HUES64 (cell line): ENCODE results near the gene RBMS3.
"Not testable (repeated sequence)": the region's sequence is repeated elsewhere in the genome, so short reads cannot be mapped to it uniquely, and the experiment has no call there.

Experiments used
- H3K27ac ChIP-seq: 2 replicates; pipeline ENCODE4 v1.7.0; 2013; ENCODE audit warnings: low read depth, low read length, inconsistent platforms
- H3K27me3 ChIP-seq: 2 replicates; pipeline ENCODE4 v1.6.1; 2013; ENCODE audit warnings: mild to moderate bottlenecking, low read length; ENCODE audit not compliant: insufficient read depth
- H3K36me3 ChIP-seq: 2 replicates; pipeline ENCODE4 v1.6.1; 2013; ENCODE audit warnings: mild to moderate bottlenecking, low read length; ENCODE audit not compliant: insufficient read depth
- H3K4me1 ChIP-seq: 2 replicates; pipeline ENCODE4 v1.6.1; 2013; ENCODE audit warnings: mild to moderate bottlenecking, low read length, moderate library complexity; ENCODE audit not compliant: insufficient read depth
- H3K4me3 ChIP-seq: 2 replicates; pipeline ENCODE4 v1.5.1; 2013; ENCODE audit warnings: mild to moderate bottlenecking, low read length, moderate library complexity
- H3K9ac ChIP-seq: 2 replicates; pipeline ENCODE4 v1.6.1; 2013; ENCODE audit warnings: mild to moderate bottlenecking, low read depth, low read length
- H3K9me3 ChIP-seq: 2 replicates; pipeline ENCODE4 v1.6.1; 2013; ENCODE audit warnings: low read depth, low read length; ENCODE audit not compliant: insufficient read depth
- WGBS: fragments of 150-250, 120-280 bp; methylation state at CpG from one replicate; pipeline ENCODE4 v1.1.7; 2013; ENCODE audit warnings: missing lambda C conversion rate; 5-methylcytosine and 5-hydroxymethylcytosine counted together

Gene RBMS3

DNA sequence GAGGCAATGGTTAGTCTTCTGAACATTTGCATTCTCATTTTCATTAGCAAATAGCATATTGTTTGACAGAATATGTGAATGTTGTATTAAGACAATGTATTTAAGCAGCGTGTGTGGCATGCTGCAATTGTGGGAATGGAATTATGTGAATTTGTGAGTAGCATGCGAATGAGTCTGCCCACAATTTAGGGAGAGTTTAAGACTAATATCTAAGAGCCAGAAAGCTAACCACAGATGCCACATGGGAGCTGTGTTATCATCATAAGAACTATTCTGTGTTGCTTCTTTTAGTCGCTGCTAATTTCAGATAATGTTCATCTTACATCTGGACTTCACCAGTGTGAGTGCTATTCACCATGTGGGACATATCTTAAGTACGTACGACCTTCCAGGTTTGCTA lies 494.5 kb downstream of the RBMS3 start:
- WGBS: 93% methylated on average over 3 of the region's 5 CpGs
- no peaks in the 10 kb centered on the region for H3K9me3 ChIP-seq
- peaks cover 24% of the 10 kb centered on the region for H3K4me1 ChIP-seq
- no peaks in the 10 kb centered on the region for H3K36me3 ChIP-seq
- H3K4me3 ChIP-seq: no peak overlapping the region
- no peak overlapping the region for H3K27ac ChIP-seq
- H3K9ac ChIP-seq: no peak overlapping the region
- no peaks in the 10 kb centered on the region for H3K27me3 ChIP-seq

DNA sequence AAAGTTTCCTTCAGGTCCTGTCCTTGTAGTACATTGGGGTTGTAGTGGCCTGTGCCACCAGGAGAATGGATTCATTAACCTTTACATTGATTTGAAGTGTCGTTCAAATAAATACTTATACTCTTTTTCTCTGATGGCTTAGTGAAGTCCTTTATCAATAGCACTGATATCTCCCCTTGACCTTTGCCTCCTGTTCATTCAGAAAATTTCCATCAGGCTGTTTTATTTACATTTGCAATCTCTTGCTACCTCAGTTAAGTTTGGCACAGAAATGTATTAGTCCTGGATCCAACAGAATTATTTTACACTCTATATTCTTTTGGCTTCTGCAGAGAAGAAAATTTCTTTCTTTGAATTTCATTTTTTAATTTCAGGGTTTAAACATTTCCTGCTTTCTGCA lies 497.0 kb downstream of the RBMS3 start:
- Histone ChIP-seq H3K9ac (no peak overlapping the region), H3K9me3 (0 out of 2 replicates have a peak, but pooled peaks cover 5% of the 10 kb centered on the region), H3K27me3 (no peaks in the 10 kb centered on the region), H3K4me3 (no peak overlapping the region), H3K36me3 (no peaks in the 10 kb centered on the region), H3K4me1 (peaks cover 19% of the 10 kb centered on the region), H3K27ac (no peak overlapping the region)
- WGBS: 100% methylated on average over 1 of the region's 1 CpG

GRCh38 chr3:29789686-29790085 lies 508.8 kb downstream of the RBMS3 start:
- H3K27me3 ChIP-seq: no peaks in the 10 kb centered on the region
- no peak overlapping the region for H3K9ac ChIP-seq
- H3K27ac ChIP-seq: no peak overlapping the region
- H3K9me3 ChIP-seq: no peaks in the 10 kb centered on the region
- H3K4me1 ChIP-seq: peaks cover 9% of the 10 kb centered on the region; the same call in 1 of the 2 replicates
- no peak overlapping the region for H3K4me3 ChIP-seq
- H3K36me3 ChIP-seq: no peaks in the 10 kb centered on the region
- 100% methylated on average over 1 of the region's 1 CpG for WGBS

DNA sequence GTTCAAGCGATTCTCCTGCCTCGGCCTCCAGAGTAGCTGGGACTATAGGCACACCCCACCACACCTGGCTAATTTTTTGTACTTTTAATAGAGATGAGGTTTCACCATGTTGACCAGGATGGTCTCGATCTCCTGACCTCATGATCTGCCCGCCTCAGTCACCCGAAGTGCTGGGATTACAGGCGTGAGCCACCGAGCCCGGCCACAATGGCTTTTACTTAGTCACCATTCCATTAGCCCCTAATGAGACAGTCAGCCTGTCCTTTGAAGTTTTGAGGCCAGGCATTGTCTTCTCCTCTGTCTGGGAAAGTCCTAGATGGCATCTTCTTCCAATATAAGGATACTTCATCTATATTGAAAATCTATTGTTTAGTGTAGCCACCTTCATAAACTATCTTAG lies 515.9 kb downstream of the RBMS3 start:
- no peaks in the 10 kb centered on the region for H3K4me1 ChIP-seq
- no peak overlapping the region for H3K27ac ChIP-seq
- H3K9me3 ChIP-seq: no peaks in the 10 kb centered on the region
- H3K9ac ChIP-seq: no peak overlapping the region
- H3K4me3 ChIP-seq: no peak overlapping the region
- WGBS: 94% methylated on average over 8 of the region's 8 CpGs
- no peaks in the 10 kb centered on the region for H3K36me3 ChIP-seq
- H3K27me3 ChIP-seq: no peaks in the 10 kb centered on the region

GRCh38 chr3:29802057-29802456 lies 521.2 kb downstream of the RBMS3 start:
- Histone ChIP-seq H3K9ac (no peak overlapping the region), H3K4me1 (no peaks in the 10 kb centered on the region), H3K9me3 (no peaks in the 10 kb centered on the region), H3K4me3 (no peak overlapping the region), H3K27ac (no peak overlapping the region), H3K36me3 (no peaks in the 10 kb centered on the region), H3K27me3 (no peaks in the 10 kb centered on the region)
- 95% methylated on average over 2 of the region's 4 CpGs for WGBS

GRCh38 chr3:29804044-29804443 lies 523.2 kb downstream of the RBMS3 start:
- H3K9me3 ChIP-seq: no peaks in the 10 kb centered on the region

GRCh38 chr3:29805757-29806156 lies 524.9 kb downstream of the RBMS3 start:
- H3K9ac ChIP-seq: no peak overlapping the region
- H3K4me1 ChIP-seq: no peaks in the 10 kb centered on the region
- H3K4me3 ChIP-seq: no peak overlapping the region
- H3K27me3 ChIP-seq: no peaks in the 10 kb centered on the region
- no peaks in the 10 kb centered on the region for H3K9me3 ChIP-seq
- H3K36me3 ChIP-seq: no peaks in the 10 kb centered on the region
- 80% methylated on average over 1 of the region's 1 CpG for WGBS
- H3K27ac ChIP-seq: no peak overlapping the region

More at GRCh38 chr3:29804044-29804443, 523.2 kb downstream of the RBMS3 start:
- Histone ChIP-seq H3K4me3 (no peak overlapping the region), H3K36me3 (no peaks in the 10 kb centered on the region), H3K27me3 (no peaks in the 10 kb centered on the region), H3K9ac (no peak overlapping the region), H3K27ac (no peak overlapping the region), H3K4me1 (no peaks in the 10 kb centered on the region)

- not testable (repeated sequence) for H3K4me3 ChIP-seq, H3K27me3 ChIP-seq, H3K36me3 ChIP-seq, H3K27ac ChIP-seq, H3K4me1 ChIP-seq, H3K9ac ChIP-seq, H3K9me3 ChIP-seq
- WGBS: 94% methylated on average over 3 of the region's 3 CpGs
These were observed 527.5 kb downstream of the RBMS3 start for GRCh38 chr3:29808324-29808723.

DNA sequence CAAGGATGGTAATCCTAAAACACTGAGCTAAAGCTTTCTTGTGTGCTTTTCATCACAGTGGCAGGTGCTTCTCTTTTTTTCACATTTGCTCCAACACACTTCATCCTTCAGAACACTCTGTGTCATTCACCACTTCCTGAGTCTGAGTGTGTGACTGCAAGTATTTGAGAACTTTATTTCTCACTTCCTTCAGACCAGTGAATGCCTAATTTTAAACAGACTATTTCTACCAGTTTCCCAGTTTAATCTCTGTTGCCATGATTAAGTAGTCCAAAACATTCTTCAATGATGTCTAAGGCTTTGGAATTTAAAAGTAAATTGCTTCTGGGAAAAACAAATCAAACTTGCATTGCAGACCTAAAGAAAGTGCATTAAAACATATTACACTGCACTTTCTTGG lies 541.2 kb downstream of the RBMS3 start:
- Histone ChIP-seq H3K4me1 (no peaks in the 10 kb centered on the region), H3K4me3 (no peak overlapping the region), H3K36me3 (no peaks in the 10 kb centered on the region), H3K27me3 (no peaks in the 10 kb centered on the region), H3K27ac (no peak overlapping the region), H3K9me3 (no peaks in the 10 kb centered on the region), H3K9ac (no peak overlapping the region)

- no peak overlapping the region for H3K9ac ChIP-seq
- no peaks in the 10 kb centered on the region for H3K9me3 ChIP-seq
- H3K27ac ChIP-seq: no peak overlapping the region
- no peak overlapping the region for H3K4me3 ChIP-seq
- H3K27me3 ChIP-seq: no peaks in the 10 kb centered on the region
- H3K36me3 ChIP-seq: no peaks in the 10 kb centered on the region
- WGBS: 100% methylated on average over 1 of the region's 1 CpG
- no peaks in the 10 kb centered on the region for H3K4me1 ChIP-seq
These were observed 542.4 kb downstream of the RBMS3 start for GRCh38 chr3:29823233-29823632.

DNA sequence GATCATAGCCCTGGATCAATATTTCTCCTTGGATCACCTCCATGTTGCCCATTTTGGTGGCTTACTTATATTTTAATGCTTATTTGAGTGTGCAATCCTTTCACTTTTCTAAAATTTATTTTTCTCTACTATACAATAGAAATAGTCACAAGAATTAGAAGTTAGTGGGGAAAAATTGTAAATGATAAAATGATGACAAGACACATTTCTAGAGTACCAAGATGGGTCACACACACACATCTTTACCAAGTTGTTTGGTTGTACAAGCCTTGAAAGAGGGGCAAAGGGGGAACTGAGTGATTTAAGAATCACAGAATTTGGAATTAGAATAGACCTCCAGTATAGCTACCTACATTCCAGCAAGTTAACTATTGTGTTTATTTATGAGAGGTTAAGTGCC lies 545.8 kb downstream of the RBMS3 start:
- Histone ChIP-seq H3K36me3 (no peaks in the 10 kb centered on the region), H3K9me3 (no peaks in the 10 kb centered on the region), H3K9ac (no peak overlapping the region), H3K27ac (no peak overlapping the region), H3K4me1 (no peaks in the 10 kb centered on the region), H3K27me3 (no peaks in the 10 kb centered on the region), H3K4me3 (no peak overlapping the region)

DNA sequence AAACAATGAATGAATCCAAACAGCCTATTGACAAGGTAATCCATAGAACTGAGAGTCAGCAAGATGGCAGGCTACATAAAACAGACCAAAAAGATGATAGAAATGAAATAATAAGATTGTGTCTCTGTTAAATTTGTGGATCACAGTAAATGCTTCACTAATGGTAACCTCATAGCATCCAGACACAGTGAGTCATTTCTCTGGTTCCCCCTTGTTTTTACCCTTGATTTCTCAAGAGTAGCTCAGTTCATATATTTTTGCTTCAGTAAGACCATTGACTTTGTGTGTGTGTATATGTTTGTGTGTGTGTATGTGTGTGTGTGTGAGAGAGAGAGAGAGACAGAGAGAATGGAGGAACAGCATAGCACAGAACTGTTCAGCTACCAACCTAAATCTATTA lies 546.9 kb downstream of the RBMS3 start:
- Histone ChIP-seq H3K4me3 (no peak overlapping the region), H3K9ac (no peak overlapping the region), H3K4me1 (no peaks in the 10 kb centered on the region), H3K36me3 (no peaks in the 10 kb centered on the region), H3K27ac (no peak overlapping the region), H3K9me3 (no peaks in the 10 kb centered on the region), H3K27me3 (no peaks in the 10 kb centered on the region)
